Sigmoid colon (tissue), 4 donors: ENCODE measurements around the gene ACTN2.

Experiments used
- EP300 ChIP-seq, 4 donors: sonication (generic); formaldehyde crosslinking; IDR thresholded peaks; one replicate each; pipeline ENCODE4 v1.6.1; 2017; ENCODE audit warnings: antibody characterized with exemption in 4 of 4
- POLR2A ChIP-seq, 2 donors: fragments of 450-650 bp; IDR thresholded peaks; one replicate each; pipeline ENCODE4 v1.6.1; 2016; ENCODE audit warnings: antibody characterized with exemption in 2 of 2, mild to moderate bottlenecking in 2 of 2, moderate library complexity in 2 of 2
- TF ChIP-seq, protein P1 (sequence below), 4 experiments: fragments of 450-650 bp in 3 of 4; fragments of 200-600 bp in 1 of 4; IDR thresholded peaks; one replicate each; pipeline ENCODE4 v1.5.1; 2016 to 2019; ENCODE audit warnings: antibody characterized with exemption in 4 of 4, mild to moderate bottlenecking in 3 of 4, moderate library complexity in 2 of 4

DNA sequence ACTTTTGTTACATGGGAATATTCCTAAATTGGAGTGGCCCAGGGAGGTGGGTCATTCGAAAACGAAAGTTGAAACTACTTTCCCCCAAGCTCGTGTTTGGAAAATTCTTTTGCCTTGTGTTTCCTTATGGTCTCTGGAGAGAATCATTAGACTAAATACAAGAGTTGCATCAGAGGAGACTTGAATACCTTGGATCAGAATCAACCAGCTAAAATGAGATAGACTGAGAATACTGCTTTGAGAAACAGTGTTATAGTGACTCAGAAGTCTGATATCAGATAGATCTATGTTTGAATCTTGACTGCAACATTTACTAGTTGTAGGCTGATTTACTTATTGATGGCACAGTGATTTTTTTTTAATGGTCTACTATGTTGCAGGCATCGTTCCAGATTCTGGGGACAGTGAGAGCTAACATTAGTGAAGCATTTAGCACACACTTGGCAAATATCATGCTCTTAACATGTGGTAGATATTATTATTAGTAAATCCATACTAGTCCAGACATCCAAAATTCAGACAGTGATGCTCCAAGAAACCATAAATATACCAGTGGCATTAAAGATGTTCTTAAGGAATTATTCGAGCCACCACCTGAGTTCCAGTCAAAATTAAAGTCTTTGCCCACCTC lies 12.9 kb upstream of the ACTN2 start:
- TF ChIP-seq, protein P1, sequence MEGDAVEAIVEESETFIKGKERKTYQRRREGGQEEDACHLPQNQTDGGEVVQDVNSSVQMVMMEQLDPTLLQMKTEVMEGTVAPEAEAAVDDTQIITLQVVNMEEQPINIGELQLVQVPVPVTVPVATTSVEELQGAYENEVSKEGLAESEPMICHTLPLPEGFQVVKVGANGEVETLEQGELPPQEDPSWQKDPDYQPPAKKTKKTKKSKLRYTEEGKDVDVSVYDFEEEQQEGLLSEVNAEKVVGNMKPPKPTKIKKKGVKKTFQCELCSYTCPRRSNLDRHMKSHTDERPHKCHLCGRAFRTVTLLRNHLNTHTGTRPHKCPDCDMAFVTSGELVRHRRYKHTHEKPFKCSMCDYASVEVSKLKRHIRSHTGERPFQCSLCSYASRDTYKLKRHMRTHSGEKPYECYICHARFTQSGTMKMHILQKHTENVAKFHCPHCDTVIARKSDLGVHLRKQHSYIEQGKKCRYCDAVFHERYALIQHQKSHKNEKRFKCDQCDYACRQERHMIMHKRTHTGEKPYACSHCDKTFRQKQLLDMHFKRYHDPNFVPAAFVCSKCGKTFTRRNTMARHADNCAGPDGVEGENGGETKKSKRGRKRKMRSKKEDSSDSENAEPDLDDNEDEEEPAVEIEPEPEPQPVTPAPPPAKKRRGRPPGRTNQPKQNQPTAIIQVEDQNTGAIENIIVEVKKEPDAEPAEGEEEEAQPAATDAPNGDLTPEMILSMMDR (IDR thresholded peaks at IDR 0.05), result no peak
- TF ChIP-seq POLR2A (IDR thresholded peaks at IDR 0.05) (no peak), EP300 (IDR thresholded peaks at IDR 0.05) (no peak)
